H9 (cell line): ENCODE measurements around the gene MUS81. TPM values are rescaled to one million over a fixed set of nuclear protein-coding genes. Genes with fewer than 3 reads are reported as not detected.

ENCODE experiments used
- DNase-seq: peaks from one replicate; pipeline ENCODE4 v3.0.0-alpha.2; 2017
- H2AFZ ChIP-seq: one replicate; pipeline ENCODE4 v1.6.1; 2013; ENCODE audit warnings: mild to moderate bottlenecking, low read length, control low read depth, moderate library complexity
- H2AK5ac ChIP-seq: 2 replicates; pipeline ENCODE4 v1.6.1; 2013; ENCODE audit warnings: low read length, control low read depth, mixed read lengths; ENCODE audit not compliant: insufficient read length
- H2BK120ac ChIP-seq: one replicate; pipeline ENCODE4 v1.6.1; 2013; ENCODE audit warnings: low read depth, mild to moderate bottlenecking, low read length, control low read depth, inconsistent platforms; ENCODE audit not compliant: poor library complexity, severe bottlenecking
- H2BK12ac ChIP-seq: 2 replicates; pipeline ENCODE4 v1.6.1; 2013; ENCODE audit warnings: low read length, control low read depth, mixed read lengths, low read depth; ENCODE audit not compliant: insufficient read length
- H2BK15ac ChIP-seq: 2 replicates; pipeline ENCODE4 v1.6.1; 2013; ENCODE audit warnings: low read depth, low read length, control low read depth
- H2BK20ac ChIP-seq: one replicate; pipeline ENCODE4 v1.6.1; 2013; ENCODE audit warnings: low read depth, mild to moderate bottlenecking, low read length, control low read depth, inconsistent platforms; ENCODE audit not compliant: poor library complexity, severe bottlenecking
- H2BK5ac ChIP-seq: 2 replicates; pipeline ENCODE4 v1.6.1; 2013; ENCODE audit warnings: low read length, control low read depth, mixed read lengths; ENCODE audit not compliant: insufficient read length
- H3K14ac ChIP-seq: 2 replicates; pipeline ENCODE4 v1.6.1; 2013; ENCODE audit warnings: low read length, control low read depth; ENCODE audit not compliant: insufficient read depth
- H3K18ac ChIP-seq: 2 replicates; pipeline ENCODE4 v1.6.1; 2013; ENCODE audit warnings: low read depth, mild to moderate bottlenecking, mixed read lengths, low read length, control low read depth; ENCODE audit not compliant: insufficient read length
- H3K23ac ChIP-seq: 2 replicates; pipeline ENCODE4 v1.6.1; 2013; ENCODE audit warnings: low read length, control low read depth, mixed read lengths, low read depth; ENCODE audit not compliant: insufficient read length
- H3K23me2 ChIP-seq: 2 replicates; pipeline ENCODE4 v1.6.1; 2013; ENCODE audit warnings: low read depth, mild to moderate bottlenecking, mixed read lengths, low read length, control low read depth; ENCODE audit not compliant: insufficient read length, poor library complexity, severe bottlenecking
- H3K27ac ChIP-seq: 2 replicates; pipeline ENCODE4 v1.5.1; 2013; ENCODE audit warnings: low read length, control low read depth, mixed read lengths, low read depth; ENCODE audit not compliant: insufficient read length
- H3K27me3 ChIP-seq: 2 replicates; pipeline ENCODE4 v1.6.1; 2013; ENCODE audit warnings: low read length, control low read depth, inconsistent platforms; ENCODE audit not compliant: insufficient read depth
- H3K4ac ChIP-seq: 2 replicates; pipeline ENCODE4 v1.6.1; 2013; ENCODE audit warnings: low read depth, mild to moderate bottlenecking, control low read depth, inconsistent platforms, low read length, moderate library complexity
- H3K4me1 ChIP-seq: 2 replicates; pipeline ENCODE4 v1.6.1; 2013; ENCODE audit warnings: low read length, control low read depth, inconsistent platforms; ENCODE audit not compliant: insufficient read depth
- H3K4me2 ChIP-seq: 2 replicates; pipeline ENCODE4 v1.6.1; 2013; ENCODE audit warnings: low read length, control low read depth, mixed read lengths; ENCODE audit not compliant: insufficient read length, insufficient read depth
- H3K56ac ChIP-seq: 2 replicates; pipeline ENCODE4 v1.6.1; 2013; ENCODE audit warnings: low read depth, mild to moderate bottlenecking, mixed read lengths, low read length, control low read depth; ENCODE audit not compliant: insufficient read length
- H3K79me1 ChIP-seq: 2 replicates; pipeline ENCODE4 v1.6.1; 2013; ENCODE audit warnings: low read depth, mild to moderate bottlenecking, moderate library complexity, low read length, control low read depth, inconsistent platforms; ENCODE audit not compliant: insufficient read depth, poor library complexity, severe bottlenecking
- H3K79me2 ChIP-seq: 2 replicates; pipeline ENCODE4 v1.6.1; 2013; ENCODE audit warnings: low read length, control low read depth, inconsistent platforms; ENCODE audit not compliant: insufficient read depth
- H3K9ac ChIP-seq: 2 replicates; pipeline ENCODE4 v1.6.1; 2013; ENCODE audit warnings: low read length, control low read depth, mixed read lengths; ENCODE audit not compliant: insufficient read length; ENCODE audit errors: extremely low read depth
- H3K9me3 ChIP-seq: one replicate; pipeline ENCODE4 v1.6.1; 2013; ENCODE audit warnings: low read depth, low read length, inconsistent platforms; ENCODE audit not compliant: control insufficient read depth
- H3T11ph ChIP-seq: one replicate; pipeline ENCODE4 v1.6.1; 2013; ENCODE audit warnings: mild to moderate bottlenecking, low read length, control low read depth, inconsistent platforms
- H4K20me1 ChIP-seq: one replicate; pipeline ENCODE4 v1.6.1; 2013; ENCODE audit not compliant: control insufficient read depth, insufficient read length, insufficient read depth
- H4K5ac ChIP-seq: 2 replicates; pipeline ENCODE4 v1.6.1; 2013; ENCODE audit warnings: low read depth, mild to moderate bottlenecking, mixed read lengths, low read length, control low read depth; ENCODE audit not compliant: insufficient read length
- H4K8ac ChIP-seq: replicated peaks from 2 replicates; pipeline ENCODE4 v1.6.1; 2013; ENCODE audit warnings: low read length, control low read depth, mixed read lengths, low read depth; ENCODE audit not compliant: insufficient read length
- H4K91ac ChIP-seq: 2 replicates; pipeline ENCODE4 v1.6.1; 2013; ENCODE audit warnings: low read depth, mild to moderate bottlenecking, moderate library complexity, mixed read lengths, low read length, control low read depth; ENCODE audit not compliant: insufficient read length
- H3K27ac Mint-ChIP-seq, 3 experiments: 2 replicates in 2 of 3; 3 replicates in 1 of 3; pipeline ENCODE4 v1.8.0; 2020 to 2021; ENCODE audit warnings: mixed read lengths in 3 of 3, mild to moderate bottlenecking in 1 of 3, moderate library complexity in 1 of 3
- H3K27me3 Mint-ChIP-seq: 2 replicates; pipeline ENCODE4 v1.8.0; 2021; ENCODE audit warnings: low read depth, mild to moderate bottlenecking, moderate library complexity, mixed read lengths
- H3K36me3 Mint-ChIP-seq, 3 experiments: 2 replicates in 2 of 3; 3 replicates in 1 of 3; pipeline ENCODE4 v1.8.0; 2020 to 2021; ENCODE audit warnings: low read depth in 3 of 3, mixed read lengths in 3 of 3; ENCODE audit not compliant: insufficient read depth in 1 of 3
- H3K4me1 Mint-ChIP-seq, 2 experiments: 2 replicates each; pipeline ENCODE4 v1.8.0; 2020; ENCODE audit warnings: mixed read lengths in 2 of 2
- H3K4me3 Mint-ChIP-seq, 2 experiments: 2 replicates in 1 of 2; 3 replicates in 1 of 2; pipeline ENCODE4 v1.8.0; 2020 to 2021; ENCODE audit warnings: mild to moderate bottlenecking in 2 of 2, mixed read lengths in 2 of 2, moderate library complexity in 1 of 2
- H3K9me3 Mint-ChIP-seq, 2 experiments: 2 replicates in 1 of 2; 3 replicates in 1 of 2; pipeline ENCODE4 v1.8.0; 2020; ENCODE audit warnings: mild to moderate bottlenecking in 2 of 2, mixed read lengths in 2 of 2, moderate library complexity in 1 of 2
- CTCF ChIP-seq: fragments of 200-600 bp; sonication (generic); conservative IDR thresholded peaks from 3 replicates; pipeline ENCODE4 v1.8.0; 2021; ENCODE audit warnings: antibody characterized with exemption, mild to moderate bottlenecking
- WGBS: extraction: QIAGEN DNeasy Blood & Tissue Kit; methylation state at CpG from one replicate; pipeline ENCODE4 v1.1.7; 2013; ENCODE audit warnings: missing lambda C conversion rate, low lambda C conversion rate, mixed read lengths; ENCODE audit not compliant: insufficient read length; ENCODE audit errors: extremely low coverage; 5-methylcytosine and 5-hydroxymethylcytosine counted together
- total RNA-seq: library from RNA; stranded (reverse); gene quantifications from 2 replicates; pipeline ENCODE4 v1.2.1, GENCODE V29; 2021

The MUS81 gene
- total RNA-seq, 1 experiment from 2014 or later, result 49.2 TPM

GRCh38 chr11:65834202-65834601 lies 26.0 kb upstream of the MUS81 start:
- Histone ChIP-seq H3K56ac (no peak overlapping the region), H3K23me2 (peaks cover 8% of the 10 kb centered on the region), H4K20me1 (no peaks in the 10 kb centered on the region), H4K8ac (no peak overlapping the region), H3K79me2 (no peaks in the 10 kb centered on the region), H2BK15ac (no peak overlapping the region), H2BK12ac (no peak overlapping the region), H3T11ph (no peak overlapping the region), H3K4me1 (peaks cover 5% of the 10 kb centered on the region; the same call in 1 of the 2 replicates), H4K91ac (no peak overlapping the region), H3K4me2 (peak overlapping the region; percentile 71), H2AK5ac (no peak overlapping the region), H2BK120ac (no peak overlapping the region), H3K23ac (no peak overlapping the region), H2BK20ac (no peak overlapping the region), H3K27ac (no peak overlapping the region), H3K27me3 (peaks cover 2% of the 10 kb centered on the region), H3K9ac (peak overlapping the region; percentile 3), H3K9me3 (no peaks in the 10 kb centered on the region), H2AFZ (no peak overlapping the region), H3K14ac (no peak overlapping the region), H3K18ac (no peak overlapping the region), H2BK5ac (no peak overlapping the region), H4K5ac (no peak overlapping the region), H3K4ac (no peak overlapping the region), H3K79me1 (no peaks in the 10 kb centered on the region)
- H3K27ac Mint-ChIP-seq, result no peak overlapping the region
- H3K9me3 Mint-ChIP-seq, result peaks cover 0 to 6% of the 10 kb centered on the region in 2 experiments; a peak in 1 of 5 replicates
- H3K4me1 Mint-ChIP-seq, result peaks cover 4 to 14% of the 10 kb centered on the region in 2 experiments
- peaks cover 0 to 2% (median 1%) of the 10 kb centered on the region in 3 experiments; a peak in 2 of 7 replicates for H3K36me3 Mint-ChIP-seq
- H3K27me3 Mint-ChIP-seq, result peaks cover 30% of the 10 kb centered on the region
- DNase-seq, result no peak
- H3K4me3 Mint-ChIP-seq, result no peak overlapping the region
- WGBS, result no CpG with 5 or more reads among the region's 6 CpGs
- TF ChIP-seq CTCF, result no peak
